CD4-positive, alpha-beta T cell treated with Interleukin-1 beta for 1 hour (primary cell): ENCODE results near the gene PSMB7.

Experiments used
- DNase-seq, 2 donors: peaks; one replicate each; pipeline ENCODE4 v3.0.0-alpha.2; 2020 to 2022

Gene PSMB7

GRCh38 chr9:124377551-124378406 is 37.5 kb downstream of the PSMB7 start:
- no peak for DNase-seq

- DNase-seq: no peak
Measured at GRCh38 chr9:124376329-124376728, 38.9 kb downstream of the PSMB7 start.

GRCh38 chr9:124375726-124376125 is 39.5 kb downstream of the PSMB7 start:
- no peak for DNase-seq

- no peak for DNase-seq
Measured at GRCh38 chr9:124373851-124374250, 41.4 kb downstream of the PSMB7 start.

GRCh38 chr9:124373386-124373785 is 41.9 kb downstream of the PSMB7 start:
- no peak for DNase-seq

- no peak for DNase-seq
Measured at GRCh38 chr9:124372038-124372437, 43.2 kb downstream of the PSMB7 start.

GRCh38 chr9:124370896-124371582 is 44.2 kb downstream of the PSMB7 start:
- DNase-seq: no peak

GRCh38 chr9:124369231-124369797 is 45.9 kb downstream of the PSMB7 start:
- no peak for DNase-seq

GRCh38 chr9:124368692-124369091 is 46.5 kb downstream of the PSMB7 start:
- DNase-seq: no peak

GRCh38 chr9:124366476-124367220 is 48.6 kb downstream of the PSMB7 start:
- no peak for DNase-seq

- no peak for DNase-seq
Measured at GRCh38 chr9:124365036-124365435, 50.2 kb downstream of the PSMB7 start.

- no peak for DNase-seq
Measured at GRCh38 chr9:124364141-124364540, 51.1 kb downstream of the PSMB7 start.

GRCh38 chr9:124363326-124364096 is 51.7 kb downstream of the PSMB7 start:
- no peak for DNase-seq

- DNase-seq: no peak
Measured at GRCh38 chr9:124361128-124361527, 54.1 kb downstream of the PSMB7 start.

- no peak for DNase-seq
Measured at GRCh38 chr9:124359855-124360678, 55.2 kb downstream of the PSMB7 start.

- no peak for DNase-seq
Measured at GRCh38 chr9:124359426-124359825, 55.8 kb downstream of the PSMB7 start.

- no peak for DNase-seq
Measured at GRCh38 chr9:124358631-124359030, 56.6 kb downstream of the PSMB7 start.

GRCh38 chr9:124357721-124358361 is 57.4 kb downstream of the PSMB7 start:
- DNase-seq: no peak

GRCh38 chr9:124356745-124357390 is 58.4 kb downstream of the PSMB7 start:
- no peak for DNase-seq
